Retinal pigment epithelial cell (primary cell): ENCODE results near the gene THEM4.
"Not testable (repeated sequence)": the region's sequence is repeated elsewhere in the genome, so short reads cannot be mapped to it uniquely, and the experiment has no call there.

Source experiments
- DNase-seq: peaks from one replicate; pipeline ENCODE4 v3.0.0-alpha.2; 2010; ENCODE audit warnings: low read depth
- H3K4me3 ChIP-seq: 2 replicates; pipeline ENCODE4 v1.5.1; 2011; ENCODE audit warnings: mild to moderate bottlenecking, low read length, control low read depth, moderate library complexity
- CTCF ChIP-seq: conservative IDR thresholded peaks from 2 replicates; pipeline ENCODE4 v1.5.1; 2011; ENCODE audit warnings: low read depth, low read length, control low read depth, inconsistent platforms

Gene THEM4

GRCh38 chr1:151905070-151905442, 4.3 kb downstream of the THEM4 start:
- H3K4me3 ChIP-seq: no peak overlapping the region
- DNase-seq: no peak
- TF ChIP-seq CTCF: no peak

GRCh38 chr1:151902858-151903257, 6.5 kb downstream of the THEM4 start:
- no peak for DNase-seq
- no peak for TF ChIP-seq CTCF
- no peak overlapping the region for H3K4me3 ChIP-seq

- DNase-seq, H3K4me3 ChIP-seq: not testable (repeated sequence)
Observed at GRCh38 chr1:151900804-151901203, 8.5 kb downstream of the THEM4 start.

- no peak for DNase-seq
- no peak for TF ChIP-seq CTCF
- H3K4me3 ChIP-seq: no peak overlapping the region
Observed at GRCh38 chr1:151898519-151898991, 10.8 kb downstream of the THEM4 start.

GRCh38 chr1:151897991-151898431, 11.3 kb downstream of the THEM4 start:
- no peak overlapping the region for H3K4me3 ChIP-seq
- TF ChIP-seq CTCF: no peak
- no peak for DNase-seq

- no peak for TF ChIP-seq CTCF
- no peak for DNase-seq
- H3K4me3 ChIP-seq: no peak overlapping the region
Observed at GRCh38 chr1:151893176-151893924, 16.0 kb downstream of the THEM4 start.

GRCh38 chr1:151892190-151892589, 17.1 kb downstream of the THEM4 start:
- no peak for DNase-seq
- TF ChIP-seq CTCF: no peak
- no peak overlapping the region for H3K4me3 ChIP-seq
